Spleen (tissue), 11 donors: Measurements from ENCODE around the gene PDLIM7. TPM values are rescaled to one million over a fixed set of nuclear protein-coding genes. Genes with fewer than 3 reads are reported as not detected.

ENCODE experiments used
- DNase-seq: peaks from one replicate; pipeline ENCODE4 v3.0.0-alpha.2; 2020
- H3K27ac ChIP-seq, 8 donors: fragments of 200-600 bp; sonication (generic) in 7 of 8; 1 replicate in 4 of 8; 2 replicates in 4 of 8; pipeline versions ENCODE4 v1.5.0 to v1.8.0; 2016 to 2021; ENCODE audit warnings: inconsistent platforms in 4 of 8, mild to moderate bottlenecking in 4 of 8, moderate library complexity in 1 of 8
- H3K27me3 ChIP-seq, 7 donors: fragments of 200-600 bp; sonication (generic) in 6 of 7; replicated peaks in 1 of 7; 1 replicate in 4 of 7; 2 replicates in 3 of 7; pipeline versions ENCODE4 v1.5.0 to v1.8.0; 2016 to 2021; ENCODE audit warnings: inconsistent platforms in 3 of 7, mild to moderate bottlenecking in 1 of 7
- H3K36me3 ChIP-seq, 6 donors: fragments of 200-600 bp; sonication (generic) in 5 of 6; 1 replicate in 4 of 6; 2 replicates in 2 of 6; pipeline versions ENCODE4 v1.5.0 to v1.8.0; 2016 to 2021; ENCODE audit warnings: inconsistent platforms in 2 of 6
- H3K4me1 ChIP-seq, 6 donors: fragments of 200-600 bp; sonication (generic) in 5 of 6; 1 replicate in 3 of 6; 2 replicates in 3 of 6; pipeline versions ENCODE4 v1.5.0 to v1.8.0; 2016 to 2021; ENCODE audit warnings: inconsistent platforms in 3 of 6
- H3K4me3 ChIP-seq, 8 donors: fragments of 200-600 bp; sonication (generic) in 7 of 8; 1 replicate in 4 of 8; 2 replicates in 4 of 8; pipeline versions ENCODE4 v1.5.0 to v1.8.0; 2016 to 2021; ENCODE audit warnings: inconsistent platforms in 4 of 8, mild to moderate bottlenecking in 4 of 8, moderate library complexity in 2 of 8
- H3K9me3 ChIP-seq, 8 donors: fragments of 200-600 bp; sonication (generic) in 7 of 8; 1 replicate in 4 of 8; 2 replicates in 4 of 8; pipeline versions ENCODE4 v1.5.0 to v1.8.0; 2016 to 2021; ENCODE audit warnings: inconsistent platforms in 4 of 8
- CTCF ChIP-seq, 11 experiments: fragments of 200-600 bp in 7 of 11; fragments of 450-650 bp in 4 of 11; sonication (generic) in 4 of 11; IDR thresholded peaks in 8 of 11; conservative IDR thresholded peaks in 3 of 11; 1 replicate in 7 of 11; 2 replicates in 4 of 11; pipeline versions ENCODE4 v1.4.0 to v1.8.0; 2016 to 2021; ENCODE audit warnings: antibody characterized with exemption in 11 of 11, inconsistent platforms in 4 of 11, mild to moderate bottlenecking in 1 of 11
- POLR2A ChIP-seq, 3 donors: fragments of 450-650 bp; IDR thresholded peaks; one replicate each; pipeline ENCODE4 v1.5.1; 2017; ENCODE audit warnings: antibody characterized with exemption in 3 of 3, mild to moderate bottlenecking in 1 of 3
- POLR2AphosphoS5 ChIP-seq, 3 donors: sonication (generic); formaldehyde crosslinking; IDR thresholded peaks; one replicate each; pipeline ENCODE4 v1.5.1; 2017; ENCODE audit warnings: antibody characterized with exemption in 3 of 3
- WGBS, 5 donors: extraction: QIAGEN DNeasy Blood & Tissue Kit in 3 of 5; methylation state at CpG; one replicate each; pipeline versions ENCODE4 v1.1.5 to v1.1.7; 2013 to 2018; 5-methylcytosine and 5-hydroxymethylcytosine counted together
- intact Hi-C: fragments of 100-400 bp; cut with DNase I; formaldehyde crosslinking; loops from one replicate; pipeline ENCODE4 v1.15.0; 2023; ENCODE audit warnings: low total_unique reads
- polyA plus RNA-seq, 3 donors: library from polyadenylated mRNA; stranded (reverse); fragments of 200-250 nt; gene quantifications; one replicate each; pipeline ENCODE4 v1.2.1, GENCODE V29; 2013
- total RNA-seq, 7 donors: library from RNA; depleted of rRNA in 3 of 7; stranded (reverse); fragments of >200 nt in 3 of 7; fragmentation: NEBNext Ultra II Directional in 4 of 7; extraction: Animal tissue kit (Norgen Biotek cat#: 25700) in 4 of 7; gene quantifications; one replicate each; pipeline versions ENCODE4 v1.1.0 to v1.2.1, GENCODE V29; 2016 to 2021
- donor health status: healthy with polysubstance abuse.
- donor health status: DM: no; HTN: no; CAD: no; lungs with moderate emphysema.
- donor health status: DM: no; HTN: no; CAD: no.
- donor health status: Bipolar disorder and iron deficiency.
- donor health status: healthy.
- donor health status: DM: no; HTN: no; CAD: no.
- donor health status: DM: yes; HTN: yes; CAD: no.

Gene PDLIM7
- total and polyA plus RNA-seq, 10 donors = 42.5 to 220 (median 85.1) TPM

DNA sequence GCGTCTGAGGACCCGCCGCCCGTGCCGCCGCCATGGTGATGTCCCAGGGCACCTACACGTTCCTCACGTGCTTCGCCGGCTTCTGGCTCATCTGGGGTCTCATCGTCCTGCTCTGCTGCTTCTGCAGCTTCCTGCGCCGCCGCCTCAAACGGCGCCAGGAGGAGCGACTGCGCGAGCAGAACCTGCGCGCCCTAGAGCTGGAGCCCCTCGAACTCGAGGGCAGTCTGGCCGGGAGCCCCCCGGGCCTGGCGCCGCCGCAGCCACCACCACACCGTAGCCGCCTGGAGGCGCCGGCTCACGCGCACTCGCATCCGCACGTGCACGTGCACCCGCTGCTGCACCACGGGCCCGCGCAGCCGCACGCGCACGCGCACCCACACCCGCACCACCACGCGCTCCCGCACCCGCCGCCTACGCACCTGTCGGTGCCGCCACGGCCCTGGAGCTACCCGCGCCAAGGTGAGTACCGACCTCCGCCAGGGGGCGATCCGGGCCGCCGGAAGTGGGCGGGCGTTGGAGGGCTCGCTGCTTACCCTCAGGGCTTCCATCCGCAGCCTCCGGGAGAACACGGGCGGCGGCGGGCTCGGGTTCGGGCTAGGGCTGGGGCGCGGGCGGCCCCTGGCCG is 42.3 kb downstream of the PDLIM7 start:
- peaks cover 11 to 54% (median 41%) of the 10 kb centered on the region in 6 donors for H3K4me1 ChIP-seq
- peak in 1 of 3 donors; percentile 2 for TF ChIP-seq POLR2A (IDR thresholded peaks at IDR 0.05)
- peak; percentile 64 to 86 (median 79) for TF ChIP-seq CTCF (IDR thresholded peaks at IDR 0.05 in 8 of 11, conservative IDR thresholded peaks at IDR 0.05 in 3 of 11)
- peak; percentile 71 to 85 (median 80) for TF ChIP-seq POLR2AphosphoS5 (IDR thresholded peaks at IDR 0.05)
- peak overlapping the region; percentile 61 to 83 (median 71) for H3K4me3 ChIP-seq
- peak overlapping the region; percentile 76 to 95 (median 90) for H3K27ac ChIP-seq
- intact Hi-C loops = loop anchor here (10.0 kb wide), 1 partner anchor 140 kb away; the partner anchor contains the start of gene MXD3
- WGBS, 5 donors = 0 to 1% (median 0%) methylated on average over 29 to 80 of the region's 80 CpGs
- peak; percentile 98 for DNase-seq
- H3K27me3 ChIP-seq = peaks cover 0 to 12% (median 0%) of the 10 kb centered on the region in 7 donors
- H3K36me3 ChIP-seq = peaks cover 0 to 18% (median 2%) of the 10 kb centered on the region in 6 donors
- H3K9me3 ChIP-seq = no peaks in the 10 kb centered on the region

DNA sequence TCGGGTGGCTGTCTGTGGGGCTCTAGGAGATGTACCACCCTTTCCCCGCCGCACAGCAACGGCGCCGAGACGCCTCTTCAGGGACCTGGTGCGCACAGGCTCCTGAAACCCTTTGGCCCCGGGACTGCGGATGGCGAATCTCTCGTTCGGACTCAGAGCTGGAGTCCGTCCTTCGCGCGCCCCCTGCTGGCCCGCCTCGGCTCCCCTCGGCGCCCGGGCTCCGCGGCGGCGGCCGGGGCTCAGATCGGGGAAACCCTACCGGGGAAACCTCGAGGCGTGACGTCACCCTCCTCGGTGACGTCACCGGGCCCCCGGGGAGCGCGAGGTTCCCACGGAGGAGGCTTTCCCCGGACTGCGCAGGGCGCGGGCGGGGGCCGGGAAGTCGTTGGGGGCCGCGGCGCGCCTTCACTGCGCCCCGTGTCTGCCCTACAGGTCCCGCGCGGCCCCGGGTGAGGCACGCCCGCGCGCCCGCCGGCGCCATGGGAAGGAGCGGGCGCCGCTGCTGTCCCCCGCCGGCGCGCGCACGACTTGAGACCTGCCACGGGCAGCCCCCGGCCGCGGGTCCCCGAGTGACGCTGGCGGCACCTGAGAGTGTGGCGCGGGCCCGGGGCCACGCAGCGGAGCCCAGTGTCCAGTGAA is 42.9 kb downstream of the PDLIM7 start:
- no peaks in the 10 kb centered on the region for H3K9me3 ChIP-seq
- H3K27me3 ChIP-seq = peaks cover 0 to 19% (median 0%) of the 10 kb centered on the region in 7 donors
- H3K36me3 ChIP-seq = peaks cover 0 to 18% (median 2%) of the 10 kb centered on the region in 6 donors
- peak; percentile 99 for DNase-seq
- peak overlapping the region; percentile 76 to 95 (median 90) for H3K27ac ChIP-seq
- intact Hi-C loops = loop anchor here (5.0 to 10.0 kb wide), 2 partner anchors 52 to 140 kb away; partner anchors contain the start of genes MXD3 and PFN3
- peak overlapping the region; percentile 61 to 83 (median 71) for H3K4me3 ChIP-seq
- H3K4me1 ChIP-seq = peaks cover 11 to 57% (median 41%) of the 10 kb centered on the region in 6 donors
- TF ChIP-seq POLR2AphosphoS5 (IDR thresholded peaks at IDR 0.05) (peak; percentile 71 to 84 (median 72)), CTCF (IDR thresholded peaks at IDR 0.05 in 8 of 11, conservative IDR thresholded peaks at IDR 0.05 in 3 of 11) (peak; percentile 93 to 100 (median 98)), POLR2A (IDR thresholded peaks at IDR 0.05) (no peak)
- 0 to 1% (median 0%) methylated on average over 26 to 84 of the region's 84 CpGs; no CpG with 5 or more reads in 1 of the 5 donors for WGBS, 5 donors

DNA sequence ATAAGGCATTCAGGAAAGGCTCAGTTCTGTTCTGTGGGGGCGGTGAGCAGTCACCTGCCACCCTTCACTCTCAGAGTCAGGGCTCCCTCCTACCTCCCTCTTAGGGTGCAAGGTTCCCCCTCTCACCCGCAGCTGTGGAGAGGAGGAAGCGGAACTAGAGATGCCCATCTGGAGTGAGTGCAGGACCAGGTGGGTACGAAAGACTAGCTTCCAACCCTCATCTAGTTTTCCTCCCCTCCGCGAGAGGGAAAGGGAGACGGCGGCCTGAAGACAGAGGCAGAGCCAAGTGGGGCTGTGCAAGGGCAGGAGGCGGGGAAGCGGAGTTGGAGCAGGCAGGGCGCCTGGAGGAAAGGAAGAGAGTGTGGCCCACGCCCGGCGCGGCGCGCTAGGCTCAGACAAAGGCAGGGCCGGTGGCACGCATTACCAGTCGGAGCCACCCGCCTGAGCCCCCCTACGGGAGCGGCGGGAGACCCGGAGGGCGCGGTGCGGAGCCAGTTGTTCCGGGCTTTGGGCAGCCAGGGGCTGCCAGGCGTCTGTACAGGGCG is 43.5 kb downstream of the PDLIM7 start:
- H3K36me3 ChIP-seq = peaks cover 0 to 13% (median 2%) of the 10 kb centered on the region in 6 donors
- H3K27ac ChIP-seq = peak overlapping the region; percentile 76 to 95 (median 90)
- no peak for TF ChIP-seq POLR2A (IDR thresholded peaks at IDR 0.05)
- peak in 1 of 3 donors; percentile 56 for TF ChIP-seq POLR2AphosphoS5 (IDR thresholded peaks at IDR 0.05)
- 4 to 7% (median 5%) methylated on average over 21 to 31 of the region's 31 CpGs for WGBS, 5 donors
- H3K27me3 ChIP-seq = peaks cover 0 to 24% (median 0%) of the 10 kb centered on the region in 7 donors
- H3K9me3 ChIP-seq = no peaks in the 10 kb centered on the region
- intact Hi-C loops = loop anchor here (5.0 to 10.0 kb wide), 2 partner anchors 52 to 139 kb away; partner anchors contain the start of genes MXD3 and PFN3
- no peak for DNase-seq
- peaks cover 11 to 63% (median 43%) of the 10 kb centered on the region in 6 donors for H3K4me1 ChIP-seq
- peak overlapping the region; percentile 14 to 83 (median 68) for H3K4me3 ChIP-seq
